HEK293 (cell line): ENCODE measurements around the gene NRP2.

Experiments
- TSHZ1 ChIP-seq: fragments of 450-650 bp; formaldehyde crosslinking; IDR thresholded peaks from 2 replicates; pipeline ENCODE4 v1.5.1; 2016; ENCODE audit warnings: missing biosample characterization, missing genetic modification characterization, borderline replicate concordance
- ZBTB7A ChIP-seq: fragments of 450-650 bp; formaldehyde crosslinking; IDR thresholded peaks from 2 replicates; pipeline ENCODE4 v1.5.1; 2016; ENCODE audit warnings: low read depth, missing biosample characterization, missing genetic modification characterization
- ZNF792 ChIP-seq: fragments of 450-650 bp; formaldehyde crosslinking; IDR thresholded peaks from 2 replicates; pipeline ENCODE4 v1.5.1; 2016; ENCODE audit warnings: missing biosample characterization, missing genetic modification characterization
- TF ChIP-seq, protein P1 (sequence below): fragments of 450-650 bp; formaldehyde crosslinking; IDR thresholded peaks from 2 replicates; pipeline ENCODE4 v1.5.1; 2016; ENCODE audit warnings: missing biosample characterization, missing genetic modification characterization
- TF ChIP-seq, protein P2 (sequence below): fragments of 450-650 bp; formaldehyde crosslinking; IDR thresholded peaks from 2 replicates; pipeline ENCODE4 v1.5.1; 2016; ENCODE audit warnings: missing biosample characterization, missing genetic modification characterization, borderline replicate concordance
- TF ChIP-seq, protein P3 (sequence below): fragments of 450-650 bp; formaldehyde crosslinking; IDR thresholded peaks from 2 replicates; pipeline ENCODE4 v1.5.1; 2016; ENCODE audit warnings: missing biosample characterization, missing genetic modification characterization

- TF ChIP-seq, protein P1, sequence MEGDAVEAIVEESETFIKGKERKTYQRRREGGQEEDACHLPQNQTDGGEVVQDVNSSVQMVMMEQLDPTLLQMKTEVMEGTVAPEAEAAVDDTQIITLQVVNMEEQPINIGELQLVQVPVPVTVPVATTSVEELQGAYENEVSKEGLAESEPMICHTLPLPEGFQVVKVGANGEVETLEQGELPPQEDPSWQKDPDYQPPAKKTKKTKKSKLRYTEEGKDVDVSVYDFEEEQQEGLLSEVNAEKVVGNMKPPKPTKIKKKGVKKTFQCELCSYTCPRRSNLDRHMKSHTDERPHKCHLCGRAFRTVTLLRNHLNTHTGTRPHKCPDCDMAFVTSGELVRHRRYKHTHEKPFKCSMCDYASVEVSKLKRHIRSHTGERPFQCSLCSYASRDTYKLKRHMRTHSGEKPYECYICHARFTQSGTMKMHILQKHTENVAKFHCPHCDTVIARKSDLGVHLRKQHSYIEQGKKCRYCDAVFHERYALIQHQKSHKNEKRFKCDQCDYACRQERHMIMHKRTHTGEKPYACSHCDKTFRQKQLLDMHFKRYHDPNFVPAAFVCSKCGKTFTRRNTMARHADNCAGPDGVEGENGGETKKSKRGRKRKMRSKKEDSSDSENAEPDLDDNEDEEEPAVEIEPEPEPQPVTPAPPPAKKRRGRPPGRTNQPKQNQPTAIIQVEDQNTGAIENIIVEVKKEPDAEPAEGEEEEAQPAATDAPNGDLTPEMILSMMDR (tag by site-specific recombination): no peak
- TF ChIP-seq, protein P2, sequence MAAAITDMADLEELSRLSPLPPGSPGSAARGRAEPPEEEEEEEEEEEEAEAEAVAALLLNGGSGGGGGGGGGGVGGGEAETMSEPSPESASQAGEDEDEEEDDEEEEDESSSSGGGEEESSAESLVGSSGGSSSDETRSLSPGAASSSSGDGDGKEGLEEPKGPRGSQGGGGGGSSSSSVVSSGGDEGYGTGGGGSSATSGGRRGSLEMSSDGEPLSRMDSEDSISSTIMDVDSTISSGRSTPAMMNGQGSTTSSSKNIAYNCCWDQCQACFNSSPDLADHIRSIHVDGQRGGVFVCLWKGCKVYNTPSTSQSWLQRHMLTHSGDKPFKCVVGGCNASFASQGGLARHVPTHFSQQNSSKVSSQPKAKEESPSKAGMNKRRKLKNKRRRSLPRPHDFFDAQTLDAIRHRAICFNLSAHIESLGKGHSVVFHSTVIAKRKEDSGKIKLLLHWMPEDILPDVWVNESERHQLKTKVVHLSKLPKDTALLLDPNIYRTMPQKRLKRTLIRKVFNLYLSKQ (tag by site-specific recombination): no peak
- TF ChIP-seq ZNF792 (tag by site-specific recombination) (no peak), ZBTB7A (tag by site-specific recombination) (no peak), TSHZ1 (tag by site-specific recombination) (no peak)
- TF ChIP-seq, protein P3, sequence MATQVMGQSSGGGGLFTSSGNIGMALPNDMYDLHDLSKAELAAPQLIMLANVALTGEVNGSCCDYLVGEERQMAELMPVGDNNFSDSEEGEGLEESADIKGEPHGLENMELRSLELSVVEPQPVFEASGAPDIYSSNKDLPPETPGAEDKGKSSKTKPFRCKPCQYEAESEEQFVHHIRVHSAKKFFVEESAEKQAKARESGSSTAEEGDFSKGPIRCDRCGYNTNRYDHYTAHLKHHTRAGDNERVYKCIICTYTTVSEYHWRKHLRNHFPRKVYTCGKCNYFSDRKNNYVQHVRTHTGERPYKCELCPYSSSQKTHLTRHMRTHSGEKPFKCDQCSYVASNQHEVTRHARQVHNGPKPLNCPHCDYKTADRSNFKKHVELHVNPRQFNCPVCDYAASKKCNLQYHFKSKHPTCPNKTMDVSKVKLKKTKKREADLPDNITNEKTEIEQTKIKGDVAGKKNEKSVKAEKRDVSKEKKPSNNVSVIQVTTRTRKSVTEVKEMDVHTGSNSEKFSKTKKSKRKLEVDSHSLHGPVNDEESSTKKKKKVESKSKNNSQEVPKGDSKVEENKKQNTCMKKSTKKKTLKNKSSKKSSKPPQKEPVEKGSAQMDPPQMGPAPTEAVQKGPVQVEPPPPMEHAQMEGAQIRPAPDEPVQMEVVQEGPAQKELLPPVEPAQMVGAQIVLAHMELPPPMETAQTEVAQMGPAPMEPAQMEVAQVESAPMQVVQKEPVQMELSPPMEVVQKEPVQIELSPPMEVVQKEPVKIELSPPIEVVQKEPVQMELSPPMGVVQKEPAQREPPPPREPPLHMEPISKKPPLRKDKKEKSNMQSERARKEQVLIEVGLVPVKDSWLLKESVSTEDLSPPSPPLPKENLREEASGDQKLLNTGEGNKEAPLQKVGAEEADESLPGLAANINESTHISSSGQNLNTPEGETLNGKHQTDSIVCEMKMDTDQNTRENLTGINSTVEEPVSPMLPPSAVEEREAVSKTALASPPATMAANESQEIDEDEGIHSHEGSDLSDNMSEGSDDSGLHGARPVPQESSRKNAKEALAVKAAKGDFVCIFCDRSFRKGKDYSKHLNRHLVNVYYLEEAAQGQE (tag by site-specific recombination): no peak
Measured at GRCh38 chr2:205770577-205770976, 88.3 kb downstream of the NRP2 start.
